Stimulated activated CD8-positive, alpha-beta memory T cell treated with anti-CD3 and anti-CD28 coated beads, Interleukin-7, amount 100 ng/mL, for 48 hours (primary cell): ENCODE results near the gene SNAPC5.
A peak's percentile ranks its signal among the peaks of the same experiment; 100 is the strongest.
"Not testable (repeated sequence)": the region's sequence is repeated elsewhere in the genome, so short reads cannot be mapped to it uniquely, and the experiment has no call there.

ENCODE experiments used
- DNase-seq, 2 donors: peaks; one replicate each; pipeline ENCODE4 v3.0.0-alpha.2; 2020; ENCODE audit warnings: low read depth in 1 of 2; ENCODE audit errors: extremely low read depth in 1 of 2

SNAPC5 gene, protein sequence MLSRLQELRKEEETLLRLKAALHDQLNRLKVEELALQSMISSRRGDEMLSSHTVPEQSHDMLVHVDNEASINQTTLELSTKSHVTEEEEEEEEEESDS

DNA sequence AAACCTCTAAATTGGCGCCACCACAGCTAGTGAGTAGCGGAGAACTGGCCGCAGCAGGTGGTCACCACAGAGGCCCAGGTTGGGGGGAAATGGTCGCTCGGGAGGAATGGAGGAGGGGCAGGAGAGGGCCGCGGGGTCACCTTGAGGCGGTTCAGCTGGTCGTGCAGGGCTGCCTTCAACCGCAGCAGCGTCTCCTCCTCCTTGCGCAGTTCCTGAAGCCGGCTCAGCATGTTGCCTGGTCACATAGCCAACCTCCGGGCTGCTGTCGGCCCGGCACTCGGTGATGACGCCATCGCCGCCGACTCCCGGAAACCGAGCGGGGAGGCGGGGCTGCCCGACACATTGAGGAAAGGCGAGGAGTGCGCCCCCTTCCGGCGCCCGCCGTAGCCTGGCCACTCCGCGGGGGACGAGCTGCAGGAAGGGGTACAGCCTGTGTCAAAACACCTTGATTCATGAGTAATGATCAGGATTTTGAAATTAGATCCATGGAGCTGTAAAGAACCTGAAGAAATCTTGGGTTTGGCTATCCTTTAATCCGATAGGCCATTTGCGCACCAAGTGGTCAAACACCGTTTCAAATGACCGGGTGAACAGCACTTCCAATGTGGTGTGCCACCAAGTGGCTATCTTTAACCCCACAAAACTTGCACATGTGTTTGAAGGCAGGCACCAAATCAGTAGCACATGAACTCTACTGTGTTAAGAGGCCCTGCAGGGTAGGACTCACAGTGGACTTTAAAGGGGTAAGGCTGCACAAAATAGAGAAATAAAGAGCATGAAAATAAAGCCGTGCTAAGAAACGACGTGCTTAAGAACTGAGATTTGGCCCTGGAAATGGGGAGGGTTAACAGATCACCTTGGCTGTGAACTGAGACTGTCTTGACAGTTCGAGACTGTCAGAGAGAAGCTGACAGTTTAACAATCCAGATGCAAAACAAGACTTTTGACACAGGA, at the start of gene SNAPC5:
Gene SNAPC5 (minus strand): TSS at position 261 of the 954 bp plus-strand sequence. CDS start 31 bp downstream, at position 230.
- DNase-seq: peak; percentile 95 to 98

DNA sequence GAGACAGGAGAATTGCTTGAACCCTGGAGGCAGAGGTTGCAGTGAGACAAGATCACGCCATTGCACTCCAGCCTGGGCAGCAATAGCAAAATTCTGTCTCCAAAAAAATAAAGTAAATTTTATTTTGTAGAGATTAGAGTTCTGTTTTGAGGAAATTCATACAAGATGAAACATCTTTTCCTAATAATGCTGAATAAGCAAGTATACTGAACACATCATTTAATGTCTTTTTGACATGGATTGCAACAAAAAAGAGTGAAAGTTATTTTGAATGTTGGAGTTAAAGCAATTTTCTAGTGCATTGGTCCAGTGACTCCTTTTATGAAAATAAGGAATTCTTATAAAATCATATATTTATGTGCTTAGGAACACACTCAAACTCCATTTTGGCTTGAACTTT, 47.7 kb upstream of the SNAPC5 start:
- no peak for DNase-seq

DNA sequence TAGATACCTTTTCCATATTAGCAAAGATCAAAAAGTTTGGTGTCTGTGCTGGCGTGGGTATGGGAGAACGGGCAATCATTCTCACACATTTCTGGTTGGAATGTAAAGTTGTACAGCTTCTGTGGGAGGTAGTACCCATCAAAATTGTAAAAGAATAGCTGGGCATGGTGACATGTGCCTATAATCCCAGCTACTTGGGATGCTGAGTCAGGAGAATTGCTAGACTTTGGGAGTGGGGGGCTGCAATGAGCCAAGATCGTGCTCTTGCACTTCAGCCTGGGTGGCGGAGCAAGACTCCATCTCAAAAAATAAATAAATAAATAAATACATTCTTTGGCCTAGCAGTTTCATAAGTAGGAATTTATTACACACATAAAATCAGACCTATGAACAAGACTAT, 45.3 kb upstream of the SNAPC5 start:
- no peak for DNase-seq

DNA sequence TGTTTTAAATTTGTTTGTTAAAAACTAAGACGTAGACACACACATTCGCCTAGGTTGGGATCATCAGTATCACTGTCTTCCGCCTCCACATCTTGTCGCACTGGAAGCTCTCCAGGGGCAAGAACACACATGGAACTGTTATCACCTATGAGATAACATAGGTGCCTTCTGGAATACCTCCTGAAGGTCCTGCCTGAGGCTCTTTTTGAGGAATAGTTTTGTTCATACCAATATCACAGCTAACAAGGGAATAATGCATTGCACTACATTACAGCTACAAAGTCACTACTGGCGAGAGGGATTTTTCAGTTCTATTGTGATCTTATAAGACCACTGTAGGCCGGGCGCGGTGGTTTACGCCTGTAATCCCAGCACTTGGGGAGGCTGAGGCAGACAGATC, 37.5 kb upstream of the SNAPC5 start:
- DNase-seq: no peak

DNA sequence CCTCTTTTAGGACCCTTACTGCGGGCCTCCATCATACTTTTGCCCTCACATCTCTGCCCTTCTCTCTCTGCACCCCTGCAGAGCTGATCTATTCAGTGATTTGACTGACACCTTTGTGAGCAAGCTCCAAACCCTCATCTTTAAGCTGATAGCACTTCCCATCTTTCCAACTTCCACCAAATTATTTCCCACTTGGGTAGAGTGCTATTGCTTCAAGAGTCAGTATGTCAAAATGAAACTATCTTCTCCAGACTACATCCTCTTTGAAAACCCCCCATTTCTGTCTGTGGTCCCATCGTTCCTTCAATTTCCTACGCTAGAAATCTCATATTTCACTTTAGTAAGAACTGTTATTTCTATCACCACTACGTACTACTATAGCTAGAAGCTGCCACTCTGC, 27.3 kb upstream of the SNAPC5 start:
- no peak for DNase-seq

DNA sequence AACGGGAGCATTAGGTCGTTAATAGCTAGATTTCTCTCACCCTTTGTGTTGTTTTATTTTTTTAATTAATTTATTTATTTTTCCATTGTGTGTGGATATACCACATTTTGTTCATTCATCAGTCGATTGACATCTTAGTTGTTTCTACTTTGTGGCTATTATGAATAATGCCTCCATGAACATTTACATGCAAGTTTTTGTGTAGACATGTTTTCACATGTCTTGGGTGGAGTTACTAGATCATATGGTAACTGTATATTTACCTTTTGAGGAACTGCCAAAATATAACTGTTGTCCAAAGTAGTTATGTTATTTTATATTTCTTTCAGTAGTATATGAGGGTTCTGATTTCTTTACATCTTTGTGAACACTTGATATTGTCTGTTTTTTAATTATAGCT, 26.4 kb upstream of the SNAPC5 start:
- no peak for DNase-seq

DNA sequence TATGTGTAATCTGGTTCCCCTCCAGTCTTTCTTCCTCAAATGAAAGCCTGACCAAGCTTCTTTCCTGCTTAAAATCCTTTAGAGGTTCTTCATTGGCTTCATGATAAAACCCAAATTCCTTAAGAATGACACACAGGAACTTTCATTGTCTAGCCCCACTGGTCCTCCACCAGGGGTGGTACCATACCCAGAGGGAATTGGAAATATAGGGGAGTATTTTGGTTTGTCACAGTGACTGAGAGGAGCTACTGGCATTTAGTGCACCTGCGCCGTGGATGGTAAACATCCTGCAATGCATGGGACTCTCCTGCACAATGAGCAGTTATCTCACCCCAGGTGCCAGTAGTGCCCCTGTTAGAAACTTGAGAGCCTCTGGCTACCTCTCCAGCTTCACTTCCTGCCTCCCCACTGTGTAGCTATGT, 18.4 kb upstream of the SNAPC5 start:
- DNase-seq: no peak

DNA sequence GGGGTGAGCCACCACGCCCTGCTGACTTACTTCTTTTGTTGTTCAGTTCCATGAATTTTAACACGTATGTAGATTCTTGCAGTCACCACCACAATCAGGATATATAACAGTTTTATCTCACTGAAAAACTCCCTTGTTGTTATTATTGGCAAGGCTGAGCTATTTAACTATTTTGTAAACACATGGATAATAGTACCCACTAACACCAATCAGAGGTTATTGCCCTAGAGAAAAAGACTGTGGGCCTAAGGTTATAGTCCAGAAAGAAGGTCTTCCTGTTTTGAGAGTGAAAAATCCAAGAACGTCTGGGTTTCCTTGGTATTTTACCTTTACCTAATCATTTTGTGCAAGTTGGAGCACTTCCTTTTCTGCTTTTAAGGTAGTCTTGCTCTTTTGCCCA, 17.0 kb upstream of the SNAPC5 start:
- no peak for DNase-seq

DNA sequence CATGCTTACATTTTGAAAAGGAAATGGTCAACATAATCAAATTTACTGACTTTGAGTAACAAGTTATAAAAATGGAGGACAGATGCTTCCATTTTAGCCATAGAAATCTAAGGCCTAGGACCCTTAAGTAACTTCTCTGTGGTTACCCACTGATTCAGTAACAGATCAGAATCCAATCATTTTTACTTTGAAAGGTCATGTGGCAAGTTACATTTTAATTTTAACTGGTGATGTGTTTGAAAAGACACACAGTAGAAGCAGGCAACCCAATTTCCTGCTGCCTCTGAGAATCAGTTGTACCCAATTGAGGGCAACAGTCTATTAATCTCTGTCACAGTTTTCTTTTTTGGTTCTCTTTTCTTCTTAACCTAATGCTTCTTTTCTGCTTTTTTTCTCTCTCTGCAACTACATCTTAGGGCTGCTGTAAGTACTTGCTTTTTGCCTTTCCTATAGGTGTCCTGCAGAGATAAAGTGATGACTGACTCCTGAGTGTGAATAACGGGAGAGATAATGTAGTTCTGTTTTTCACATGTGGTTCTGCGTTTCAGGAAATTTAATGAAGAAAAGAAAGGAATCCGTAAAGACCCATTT, 10.8 kb upstream of the SNAPC5 start:
- no peak for DNase-seq

DNA sequence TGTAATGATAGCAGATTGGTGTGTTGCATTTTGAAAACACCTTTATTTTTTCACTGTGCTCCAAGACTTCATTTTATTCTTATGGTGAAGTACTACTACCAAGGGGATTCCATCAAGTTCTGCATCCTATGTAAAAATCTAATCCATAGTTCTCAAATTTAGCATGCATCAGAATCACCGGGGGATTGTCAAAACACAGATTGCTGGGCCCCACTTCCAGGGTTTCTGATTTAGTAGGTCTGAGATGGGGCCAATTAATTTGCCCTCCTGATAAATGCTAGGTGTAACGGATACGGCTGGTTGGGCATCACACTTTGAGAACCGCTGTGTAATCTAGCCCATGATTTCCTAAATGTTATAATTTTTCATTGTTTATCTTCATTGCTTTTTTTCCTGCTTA, 8.3 kb upstream of the SNAPC5 start:
- DNase-seq: no peak

DNA sequence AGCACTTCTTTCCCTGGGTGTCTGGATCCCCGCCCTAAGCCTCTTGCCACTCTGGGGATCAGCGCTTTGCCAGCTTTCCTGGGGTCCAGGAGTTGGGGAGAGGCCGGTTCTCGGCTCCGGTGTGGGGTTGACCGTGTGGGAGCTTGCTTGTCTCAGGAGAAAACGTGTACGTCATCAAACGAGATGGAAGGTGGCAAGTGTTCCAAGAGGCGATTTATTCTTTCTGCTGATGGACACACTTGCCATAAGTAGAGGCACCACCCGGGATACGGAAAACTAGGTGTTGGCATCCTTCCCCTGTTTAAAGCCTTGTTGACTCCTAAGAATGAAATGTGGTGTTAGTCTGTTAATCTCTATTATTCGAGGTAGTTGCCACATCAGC, 7.9 kb upstream of the SNAPC5 start:
- DNase-seq: no peak

DNA sequence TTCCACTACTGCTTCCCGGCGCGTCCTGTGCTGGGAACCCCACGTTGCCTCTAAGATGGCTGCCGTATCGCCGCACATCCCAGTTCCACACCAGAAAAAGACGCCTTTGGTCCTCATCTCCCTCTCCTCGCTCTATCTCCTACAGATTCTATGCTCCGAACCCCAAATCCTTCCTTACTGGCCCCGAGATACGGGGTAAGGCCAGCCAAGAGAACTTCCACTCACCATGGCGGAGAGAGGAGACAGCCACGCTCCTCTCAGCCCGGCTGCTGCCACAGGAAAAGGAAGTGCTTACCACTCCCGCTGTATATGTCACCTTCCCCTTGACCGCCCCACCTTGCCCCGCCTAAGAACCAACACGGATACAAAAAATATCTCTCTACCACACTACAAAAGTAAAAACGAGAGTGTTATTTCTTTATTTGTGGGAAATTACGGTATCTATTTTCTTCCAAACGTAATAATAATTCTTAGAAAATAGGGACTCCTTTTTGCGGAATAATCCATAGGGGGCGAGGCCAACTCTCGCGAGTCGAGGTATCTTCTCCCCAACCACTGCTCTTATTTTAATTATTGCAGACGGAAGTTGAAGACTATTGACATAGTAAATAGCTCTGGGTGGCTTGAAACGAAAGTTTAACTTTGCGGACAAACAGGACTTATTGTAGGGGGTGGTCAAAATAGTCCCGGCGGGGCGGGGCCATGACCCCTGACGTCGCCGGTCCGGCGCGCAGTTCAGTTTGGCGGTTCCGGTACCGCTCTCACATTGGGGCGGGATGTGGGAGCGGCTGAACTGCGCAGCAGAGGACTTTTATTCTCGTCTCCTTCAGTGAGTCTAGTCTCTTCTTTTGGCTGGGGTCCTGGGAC, 7.2 kb upstream of the SNAPC5 start, which contains the start of the genes RPL4 and ZWILCH:
Gene RPL4 (minus strand): TSS at position 293 of the 867 bp plus-strand sequence. CDS start 65 bp downstream, at position 228.
Gene ZWILCH (plus strand): TSS at position 764 of the 867 bp plus-strand sequence. CDS start 13 bp downstream, at position 777.
- DNase-seq: peak; percentile 63 to 66

DNA sequence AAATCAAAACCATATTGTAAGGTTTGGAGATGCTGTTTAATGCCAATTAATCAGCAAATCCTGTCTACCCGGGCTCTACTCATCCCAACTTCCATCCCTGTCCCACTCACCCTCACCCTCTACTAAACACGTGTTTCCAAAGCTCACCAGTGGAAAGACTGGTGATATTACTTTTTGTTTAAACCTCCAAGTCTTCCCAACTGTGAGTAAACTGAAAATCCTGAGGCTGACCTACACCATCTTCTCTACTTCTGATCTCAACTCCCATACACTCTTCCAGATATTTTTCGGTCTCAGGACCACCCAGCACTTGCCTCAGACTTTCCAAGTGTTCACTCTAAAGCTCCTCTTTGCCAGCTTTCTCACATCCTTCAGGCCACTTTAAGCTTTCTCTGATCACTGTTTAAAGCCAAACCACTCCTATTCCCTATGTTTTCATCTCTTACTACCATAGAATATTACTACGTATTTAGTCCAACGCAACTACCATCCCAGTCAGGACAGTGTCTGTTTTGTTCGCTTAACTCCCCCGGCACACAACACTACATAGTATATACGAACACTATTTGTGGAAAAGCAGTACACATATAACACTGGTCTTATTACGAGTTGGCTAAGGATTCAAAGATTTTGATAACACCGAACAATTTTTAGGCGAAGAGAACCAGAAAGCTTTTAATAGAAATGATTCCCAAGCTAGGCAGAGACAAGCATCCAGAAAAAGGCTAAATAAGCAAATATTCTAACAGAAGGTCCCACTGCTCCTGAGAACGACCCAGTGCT, 6.4 kb upstream of the SNAPC5 start:
- DNase-seq: no peak

DNA sequence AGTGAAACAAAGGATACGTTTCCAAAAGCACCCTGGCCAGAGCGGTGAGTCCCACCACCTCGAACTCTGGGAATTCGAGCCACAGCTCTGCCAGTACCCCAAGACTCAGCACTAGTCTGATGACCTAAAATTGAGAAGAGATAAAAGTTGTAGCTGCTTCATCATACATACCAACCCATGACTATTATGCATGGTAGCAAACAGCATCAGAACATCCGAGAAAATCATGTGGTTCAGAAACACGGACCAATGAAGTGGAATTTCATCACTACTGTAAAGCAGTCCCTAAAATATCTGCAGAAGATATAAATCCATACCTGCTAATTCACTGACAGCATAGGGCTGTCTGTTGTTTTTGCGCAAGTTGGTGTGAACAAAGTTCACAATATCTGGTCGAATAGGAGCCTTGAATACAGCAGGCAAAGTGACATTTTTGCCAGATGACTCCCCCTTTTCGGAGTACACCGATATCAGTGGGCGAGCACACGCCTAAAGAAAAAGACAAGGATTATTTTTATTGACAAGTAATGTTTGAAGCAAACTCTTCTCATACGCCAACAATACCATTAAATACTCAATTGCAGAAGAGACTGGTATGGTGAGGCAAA, 5.6 kb upstream of the SNAPC5 start:
- DNase-seq: not testable (repeated sequence)

DNA sequence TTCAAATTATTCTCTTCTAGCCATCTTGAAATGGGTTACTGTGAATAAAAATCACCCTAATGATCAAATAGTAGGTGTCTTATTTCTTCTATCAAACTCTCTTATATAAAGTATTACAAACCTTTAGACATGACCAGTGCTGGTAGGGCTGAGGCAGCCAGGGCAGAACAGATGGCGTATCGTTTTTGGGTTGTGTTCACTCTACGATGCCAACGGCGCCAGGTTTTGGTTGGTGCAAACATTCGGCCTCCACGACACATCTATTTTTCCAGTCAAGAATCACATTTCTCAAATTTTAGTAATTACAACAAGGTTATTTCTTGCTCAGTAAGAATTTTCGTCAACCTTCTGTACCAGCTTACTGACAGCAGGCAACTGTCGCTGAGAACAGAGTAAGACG, 4.9 kb upstream of the SNAPC5 start:
- no peak for DNase-seq

DNA sequence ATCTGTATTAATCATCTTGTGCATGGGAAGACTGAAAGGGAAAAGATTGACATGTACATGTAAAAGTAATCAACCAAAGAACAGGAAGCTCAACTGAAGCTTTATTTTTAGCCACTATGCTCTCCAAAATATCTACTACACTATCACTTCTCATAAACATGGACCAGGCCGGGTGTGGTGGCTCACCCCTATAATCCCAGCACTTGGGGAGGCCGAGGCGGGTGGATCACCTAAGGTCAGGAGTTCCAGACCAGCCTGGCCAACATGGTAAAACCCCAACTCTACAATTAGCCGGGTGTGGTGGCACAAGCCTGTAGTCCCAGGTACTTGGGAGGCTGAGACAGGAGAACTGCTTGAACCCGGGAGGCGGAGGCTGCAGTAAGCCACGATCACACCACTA, 2.8 kb upstream of the SNAPC5 start:
- DNase-seq: not testable (repeated sequence)

DNA sequence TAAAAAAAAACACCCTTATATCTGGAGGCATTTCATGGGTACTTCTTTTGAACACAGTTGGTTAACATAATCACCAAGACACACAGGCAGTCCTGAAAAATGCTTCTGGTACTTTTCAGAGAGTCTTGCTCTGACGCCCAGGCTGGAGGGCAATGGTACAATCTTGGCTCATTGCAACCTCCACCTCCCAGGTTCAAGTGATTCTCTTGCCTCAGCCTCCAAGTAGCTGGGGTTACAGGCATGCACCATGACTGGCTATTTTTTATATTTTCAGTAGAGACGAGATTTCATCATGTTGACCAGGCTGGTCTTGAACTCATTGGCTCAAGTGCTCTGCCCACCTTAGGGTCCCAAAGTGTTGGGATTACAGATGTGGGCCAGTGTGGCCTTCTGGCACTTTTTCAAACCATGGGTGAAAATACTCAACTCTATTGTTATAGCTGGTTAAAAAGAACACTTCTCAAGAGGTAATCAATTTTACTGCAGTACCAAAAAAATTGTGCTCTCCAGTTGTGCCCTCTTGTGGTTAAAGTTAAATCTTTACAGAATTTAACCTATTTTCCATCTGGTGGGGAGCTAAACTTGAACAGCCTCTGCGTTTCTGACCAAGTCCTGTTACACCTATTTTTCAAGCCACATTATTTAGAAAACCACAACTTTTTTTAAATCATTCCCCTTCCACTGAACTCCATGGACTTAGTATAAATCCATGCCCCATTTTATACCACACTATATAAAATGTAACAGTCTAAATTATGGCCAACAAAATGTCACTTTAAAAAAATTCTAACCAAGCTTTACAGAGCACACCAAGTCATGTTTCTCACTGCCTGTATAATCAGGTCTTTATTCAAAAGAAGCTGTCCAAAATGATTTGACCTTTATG, 1.2 kb upstream of the SNAPC5 start:
- DNase-seq: no peak

DNA sequence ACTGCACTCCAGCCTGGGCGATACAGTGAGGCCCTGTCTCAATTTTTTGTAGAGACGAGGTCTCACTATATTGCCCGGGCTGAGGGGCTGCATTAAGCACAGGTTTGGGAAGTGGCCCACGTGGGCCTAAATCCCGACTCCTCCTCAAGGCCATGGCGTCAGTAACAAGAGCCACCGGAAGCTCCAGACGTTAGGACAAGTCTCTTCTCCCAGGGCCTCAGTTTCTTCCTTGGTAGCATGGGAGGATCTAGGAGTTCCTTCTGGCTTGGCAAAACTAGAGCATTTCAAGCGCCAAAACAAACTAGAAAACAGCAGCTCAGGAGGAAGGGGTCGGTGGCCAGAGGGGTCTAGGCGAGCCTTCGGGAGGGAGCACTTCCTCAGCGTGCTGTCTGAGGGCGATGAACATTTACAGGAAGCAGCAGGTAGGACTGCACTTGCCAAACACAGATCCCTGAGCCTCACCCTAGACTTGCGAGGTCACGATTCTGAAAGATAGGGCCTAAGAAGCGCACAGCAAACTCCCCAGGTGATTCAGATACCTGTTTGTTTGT, 536 bp downstream of the SNAPC5 start:
- DNase-seq: no peak
